ENCODE data around the gene LEKR1.

LEKR1 gene

GRCh38 chr3:156825795-156826143 lies 384 bp upstream of the LEKR1 start:
- H3K4me3 ChIP-seq (ENCODE audit: low read depth in 1 of 2, low read length in 2 of 2), result no peak overlapping the region
- H4K20me1 ChIP-seq (ENCODE audit: insufficient read depth, low read length), result no peaks in the 10 kb centered on the region
- H3K4me1 ChIP-seq (ENCODE audit: insufficient read depth, low read length), result no peaks in the 10 kb centered on the region
- TF ChIP-seq CTCF (IDR thresholded peaks at IDR 0.05; ENCODE audit: borderline replicate concordance, extremely low read depth, low read length, poor library complexity, severe bottlenecking) (no peak), EZH2 (IDR thresholded peaks at IDR 0.05; ENCODE audit: borderline replicate concordance, low read depth, low read length, severe bottlenecking) (peak; percentile 41)
- no peak overlapping the region for H2AFZ ChIP-seq (ENCODE audit: low read depth, low read length)
- H3K4me2 ChIP-seq (ENCODE audit: insufficient read depth, low read length), result no peak overlapping the region
- no peaks in the 10 kb centered on the region for H3K79me2 ChIP-seq (ENCODE audit: insufficient read depth, low read length)
- H3K27me3 ChIP-seq (ENCODE audit: insufficient read depth, low read length, poor library complexity), result no peaks in the 10 kb centered on the region
- H3K36me3 ChIP-seq (ENCODE audit: insufficient read depth, low read length), result no peaks in the 10 kb centered on the region
- H3K27ac ChIP-seq (ENCODE audit: low read length), result no peak overlapping the region
- no peak for ATAC-seq (ENCODE audit: insufficient read depth, low read depth)
- no peak overlapping the region for H3K9ac ChIP-seq (ENCODE audit: low read depth, low read length)
- no peaks in the 10 kb centered on the region for H3K9me3 ChIP-seq (ENCODE audit: insufficient read depth, low read length, severe bottlenecking)
- DNase-seq, result no peak

GRCh38 chr3:156826896-156827882 lies 1.0 kb downstream of the LEKR1 start:
- Histone ChIP-seq H3K4me1 (ENCODE audit: insufficient read depth, low read length) (no peaks in the 10 kb centered on the region), H2AFZ (ENCODE audit: low read depth, low read length) (no peak overlapping the region), H3K9me3 (ENCODE audit: insufficient read depth, low read length, severe bottlenecking) (no peaks in the 10 kb centered on the region), H3K4me3 (ENCODE audit: low read depth in 1 of 2, low read length in 2 of 2) (no peak overlapping the region), H4K20me1 (ENCODE audit: insufficient read depth, low read length) (no peaks in the 10 kb centered on the region), H3K27ac (ENCODE audit: low read length) (no peak overlapping the region), H3K27me3 (ENCODE audit: insufficient read depth, low read length, poor library complexity) (no peaks in the 10 kb centered on the region), H3K36me3 (ENCODE audit: insufficient read depth, low read length) (no peaks in the 10 kb centered on the region), H3K4me2 (ENCODE audit: insufficient read depth, low read length) (no peak overlapping the region), H3K9ac (ENCODE audit: low read depth, low read length) (no peak overlapping the region), H3K79me2 (ENCODE audit: insufficient read depth, low read length) (no peaks in the 10 kb centered on the region)
- ATAC-seq (ENCODE audit: insufficient read depth, low read depth) (no peak), DNase-seq (no peak)
- TF ChIP-seq EZH2 (IDR thresholded peaks at IDR 0.05; ENCODE audit: borderline replicate concordance, low read depth, low read length, severe bottlenecking), result no peak
- no peak for TF ChIP-seq CTCF (IDR thresholded peaks at IDR 0.05; ENCODE audit: borderline replicate concordance, extremely low read depth, low read length, poor library complexity, severe bottlenecking)

GRCh38 chr3:156831006-156831405 lies 4.9 kb downstream of the LEKR1 start:
- no peak for TF ChIP-seq CTCF (IDR thresholded peaks at IDR 0.05; ENCODE audit: borderline replicate concordance, extremely low read depth, low read length, poor library complexity, severe bottlenecking)
- TF ChIP-seq EZH2 (IDR thresholded peaks at IDR 0.05; ENCODE audit: borderline replicate concordance, low read depth, low read length, severe bottlenecking), result no peak
- no peak overlapping the region for H3K9ac ChIP-seq (ENCODE audit: low read depth, low read length)
- H3K27me3 ChIP-seq (ENCODE audit: insufficient read depth, low read length, poor library complexity), result no peaks in the 10 kb centered on the region
- H3K79me2 ChIP-seq (ENCODE audit: insufficient read depth, low read length), result no peaks in the 10 kb centered on the region
- H3K9me3 ChIP-seq (ENCODE audit: insufficient read depth, low read length, severe bottlenecking), result no peaks in the 10 kb centered on the region
- DNase-seq (no peak), ATAC-seq (ENCODE audit: insufficient read depth, low read depth) (no peak)
- H3K4me3 ChIP-seq (ENCODE audit: low read depth in 1 of 2, low read length in 2 of 2), result no peak overlapping the region
- H4K20me1 ChIP-seq (ENCODE audit: insufficient read depth, low read length), result no peaks in the 10 kb centered on the region
- no peaks in the 10 kb centered on the region for H3K36me3 ChIP-seq (ENCODE audit: insufficient read depth, low read length)
- no peak overlapping the region for H3K27ac ChIP-seq (ENCODE audit: low read length)
- H3K4me2 ChIP-seq (ENCODE audit: insufficient read depth, low read length), result no peak overlapping the region
- no peaks in the 10 kb centered on the region for H3K4me1 ChIP-seq (ENCODE audit: insufficient read depth, low read length)
- no peak overlapping the region for H2AFZ ChIP-seq (ENCODE audit: low read depth, low read length)

Data from DND-41 (cell line).